K562 (cell line): ENCODE data around the gene GLT8D2. TPM values are rescaled to one million over a fixed set of nuclear protein-coding genes. Genes with fewer than 3 reads are reported as not detected.
A peak's percentile ranks its signal among the peaks of the same experiment; 100 is the strongest.

Source experiments
- BMI1 ChIP-seq: fragments of 150-350 bp; IDR thresholded peaks from 2 replicates; pipeline ENCODE4 v1.6.1; 2014; ENCODE audit warnings: low read length
- E4F1 ChIP-seq: fragments of 250-450 bp; sonication (Bioruptor Pico); IDR thresholded peaks from 2 replicates; pipeline ENCODE4 v1.5.0; 2021; ENCODE audit warnings: mild to moderate bottlenecking, borderline replicate concordance
- MGA ChIP-seq: fragments of 450-650 bp; IDR thresholded peaks from 2 replicates; pipeline ENCODE4 v1.6.1; 2016; ENCODE audit warnings: mild to moderate bottlenecking, moderate library complexity
- U2AF2 ChIP-seq: fragments of 200-400 bp; formaldehyde crosslinking; optimal IDR thresholded peaks from 2 replicates; pipeline ENCODE3; 2017; ENCODE audit warnings: low read depth, mild to moderate bottlenecking, low read length
- ZFP91 ChIP-seq: sonication (generic); formaldehyde crosslinking; IDR thresholded peaks from 2 replicates; pipeline ENCODE4 v1.8.0; 2022; ENCODE audit warnings: mild to moderate bottlenecking, missing genetic modification reagents
- ZNF146 ChIP-seq: IDR thresholded peaks from one replicate; pipeline ENCODE4 v1.6.1; 2018; ENCODE audit warnings: missing compliant biosample characterization; ENCODE audit not compliant: unreplicated experiment
- ZNF239 ChIP-seq: fragments of 250-450 bp; sonication (Bioruptor Pico); IDR thresholded peaks from 2 replicates; pipeline ENCODE4 v1.4.0; 2020; ENCODE audit warnings: mild to moderate bottlenecking
- ZNF511 ChIP-seq: sonication (generic); formaldehyde crosslinking; IDR thresholded peaks from 2 replicates; pipeline ENCODE4 v1.8.0; 2022; ENCODE audit warnings: mild to moderate bottlenecking, missing genetic modification reagents
- polyA plus RNA-seq, 8 experiments: library from polyadenylated mRNA; depleted of rRNA in 4 of 8; stranded (reverse) in 5 of 8; unstranded in 3 of 8; fragments of >200 nt; fragmentation: Nextera tagmentation in 2 of 8; fragmentation: Illumina TruSeq in 1 of 8; extraction: Ambion mirVana in 2 of 8; extraction: Trizol in 1 of 8; gene quantifications; 2 replicates each; pipeline versions ENCODE4 v1.2.1 to v1.2.3, GENCODE V29; 2011 to 2014; ENCODE audit warnings: inconsistent platforms in 1 of 8, missing spikeins in 1 of 8
- total RNA-seq, 7 experiments: library from RNA; depleted of rRNA in 6 of 7; stranded (reverse); fragments of >200 nt in 6 of 7; fragmentation: Illumina TruSeq in 2 of 7; extraction: Trizol in 2 of 7; gene quantifications; 2 replicates each; pipeline versions ENCODE4 v1.2.1 to v1.2.3, GENCODE V29; 2011 to 2021; ENCODE audit warnings: low replicate concordance in 1 of 7

The GLT8D2 gene
- total and polyA plus RNA-seq, 9 of the 15 experiments (the other 6 are each of a cell fraction or from before 2014, with no cell fraction given): 0.18 to 0.27 (median 0.18) TPM; not detected in 6

- no peak for TF ChIP-seq E4F1
- TF ChIP-seq ZFP91 (CRISPR knock-in tag): peak; percentile 36; the same call in 1 of the 2 replicates
- TF ChIP-seq ZNF511 (CRISPR knock-in tag): peak; percentile 76; the same call in 1 of the 2 replicates
- TF ChIP-seq MGA: peak; percentile 91
- no peak for TF ChIP-seq U2AF2
- TF ChIP-seq ZNF146 (CRISPR knock-in tag): no peak
- TF ChIP-seq BMI1: no peak
- TF ChIP-seq ZNF239 (CRISPR knock-in tag): no peak
Measured at GRCh38 chr12:103965590-103966504, 84.1 kb downstream of the GLT8D2 start, which contains the start of gene TDG (continued).
